ENCODE data around the gene CCDC137. TPM values are rescaled to one million over a fixed set of nuclear protein-coding genes. Genes with fewer than 3 reads are reported as not detected.

Gene CCDC137
- total and polyA plus RNA-seq, 2 of the 13 experiments (the other 11 are each of a cell fraction or from before 2014, with no cell fraction given) = 14.6 to 39.1 TPM

GRCh38 chr17:81703747-81704654, 37.5 kb downstream of the CCDC137 start (continued):
- TF ChIP-seq, protein P1, sequence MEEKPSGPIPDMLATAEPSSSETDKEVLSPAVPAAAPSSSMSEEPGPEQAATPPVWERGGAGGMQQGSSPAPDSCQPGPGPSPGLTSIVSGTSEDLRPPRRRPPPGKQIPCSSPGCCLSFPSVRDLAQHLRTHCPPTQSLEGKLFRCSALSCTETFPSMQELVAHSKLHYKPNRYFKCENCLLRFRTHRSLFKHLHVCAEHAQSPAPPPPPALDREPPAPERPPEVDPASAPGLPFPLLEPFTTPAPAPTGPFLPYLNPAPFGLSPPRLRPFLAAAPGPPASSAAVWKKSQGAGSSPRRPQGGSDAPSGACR (CRISPR knock-in tag; IDR thresholded peaks at IDR 0.05) = no peak
- TF ChIP-seq YY1 (IDR thresholded peaks at IDR 0.05; ENCODE audit: insufficient read depth, insufficient replicate concordance, low read depth, low read length) = peak; percentile 34
- TF ChIP-seq ZNF782 (CRISPR knock-in tag; IDR thresholded peaks at IDR 0.05; ENCODE audit: borderline replicate concordance) = 0 out of 2 replicates have a peak, but pooled peaks have one; percentile 8
- no peak for TF ChIP-seq ZNF18 (CRISPR knock-in tag; IDR thresholded peaks at IDR 0.05; ENCODE audit: insufficient replicate concordance)
- TF ChIP-seq ZNF138 (CRISPR knock-in tag; IDR thresholded peaks at IDR 0.05; ENCODE audit: low read depth) = 0 out of 2 replicates have a peak, but pooled peaks have one; percentile 37
- 0 out of 2 replicates have a peak, but pooled peaks have one; percentile 4 for TF ChIP-seq ZC3H13 (CRISPR knock-in tag; IDR thresholded peaks at IDR 0.05)
- peak; percentile 84; the same call in 1 of the 2 replicates for TF ChIP-seq MLLT10 (CRISPR knock-in tag; IDR thresholded peaks at IDR 0.05)
- TF ChIP-seq ZNF33B (CRISPR knock-in tag; IDR thresholded peaks at IDR 0.05) = peak; percentile 30; the same call in 1 of the 2 replicates
- TF ChIP-seq TBL1XR1 (IDR thresholded peaks at IDR 0.05; ENCODE audit: borderline replicate concordance, low read length, partially characterized antibody) = no peak
- TF ChIP-seq ZNF326 (CRISPR knock-in tag; IDR thresholded peaks at IDR 0.05; ENCODE audit: borderline replicate concordance) = no peak
- TF ChIP-seq SMAD1 (CRISPR knock-in tag; IDR thresholded peaks at IDR 0.05; ENCODE audit: borderline replicate concordance, low read depth) = 0 out of 2 replicates have a peak, but pooled peaks have one; percentile 15
- peak; percentile 57; the same call in 1 of the 2 replicates for TF ChIP-seq ZFP41 (CRISPR knock-in tag; IDR thresholded peaks at IDR 0.05; ENCODE audit: borderline replicate concordance)
- TF ChIP-seq, protein P2, sequence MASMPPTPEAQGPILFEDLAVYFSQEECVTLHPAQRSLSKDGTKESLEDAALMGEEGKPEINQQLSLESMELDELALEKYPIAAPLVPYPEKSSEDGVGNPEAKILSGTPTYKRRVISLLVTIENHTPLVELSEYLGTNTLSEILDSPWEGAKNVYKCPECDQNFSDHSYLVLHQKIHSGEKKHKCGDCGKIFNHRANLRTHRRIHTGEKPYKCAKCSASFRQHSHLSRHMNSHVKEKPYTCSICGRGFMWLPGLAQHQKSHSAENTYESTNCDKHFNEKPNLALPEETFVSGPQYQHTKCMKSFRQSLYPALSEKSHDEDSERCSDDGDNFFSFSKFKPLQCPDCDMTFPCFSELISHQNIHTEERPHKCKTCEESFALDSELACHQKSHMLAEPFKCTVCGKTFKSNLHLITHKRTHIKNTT (CRISPR knock-in tag; IDR thresholded peaks at IDR 0.05) = 0 out of 2 replicates have a peak, but pooled peaks have one; percentile 19
- 0 out of 2 replicates have a peak, but pooled peaks have one; percentile 1 for TF ChIP-seq HES4 (CRISPR knock-in tag; IDR thresholded peaks at IDR 0.05; ENCODE audit: borderline replicate concordance)
- TF ChIP-seq POLR2G (IDR thresholded peaks at IDR 0.05; ENCODE audit: low read depth, low read length) = 0 out of 2 replicates have a peak, but pooled peaks have one; percentile 32
- TF ChIP-seq KDM5B (CRISPR knock-in tag; IDR thresholded peaks at IDR 0.05; ENCODE audit: borderline replicate concordance) = peak; percentile 7; the same call in 1 of the 2 replicates
- no peak for TF ChIP-seq ZNF224 (CRISPR knock-in tag; IDR thresholded peaks at IDR 0.05)
- 0 out of 2 replicates have a peak, but pooled peaks have one; percentile 6 for TF ChIP-seq HOXA7 (CRISPR knock-in tag; IDR thresholded peaks at IDR 0.05)
- peak; percentile 80; the same call in 1 of the 2 replicates for TF ChIP-seq ZNF430 (CRISPR knock-in tag; IDR thresholded peaks at IDR 0.05)
- peak; percentile 23; the same call in 1 of the 2 replicates for TF ChIP-seq SIN3A (IDR thresholded peaks at IDR 0.05; ENCODE audit: borderline replicate concordance, low read depth, low read length)
- TF ChIP-seq, protein P3, sequence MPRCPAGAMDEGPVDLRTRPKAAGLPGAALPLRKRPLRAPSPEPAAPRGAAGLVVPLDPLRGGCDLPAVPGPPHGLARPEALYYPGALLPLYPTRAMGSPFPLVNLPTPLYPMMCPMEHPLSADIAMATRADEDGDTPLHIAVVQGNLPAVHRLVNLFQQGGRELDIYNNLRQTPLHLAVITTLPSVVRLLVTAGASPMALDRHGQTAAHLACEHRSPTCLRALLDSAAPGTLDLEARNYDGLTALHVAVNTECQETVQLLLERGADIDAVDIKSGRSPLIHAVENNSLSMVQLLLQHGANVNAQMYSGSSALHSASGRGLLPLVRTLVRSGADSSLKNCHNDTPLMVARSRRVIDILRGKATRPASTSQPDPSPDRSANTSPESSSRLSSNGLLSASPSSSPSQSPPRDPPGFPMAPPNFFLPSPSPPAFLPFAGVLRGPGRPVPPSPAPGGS (CRISPR knock-in tag; IDR thresholded peaks at IDR 0.05) = peak; percentile 31; the same call in 1 of the 2 replicates
